Activated naive CD4-positive, alpha-beta T cell treated with anti-CD3 and anti-CD28 coated beads, Interleukin-2, amount 10 ng/mL, durations not matched to agents 5 hours and 36 hours (primary cell): ENCODE data around the gene UBXN4. TPM values are rescaled to one million over a fixed set of nuclear protein-coding genes. Genes with fewer than 3 reads are reported as not detected.

Experiments
- total RNA-seq, 2 experiments: library from RNA; stranded (reverse); gene quantifications; one replicate each; pipeline ENCODE4 v1.2.3, GENCODE V29; 2021

The UBXN4 gene
- total RNA-seq: 100 to 1,000 TPM; 112 to 113 TPM

DNA sequence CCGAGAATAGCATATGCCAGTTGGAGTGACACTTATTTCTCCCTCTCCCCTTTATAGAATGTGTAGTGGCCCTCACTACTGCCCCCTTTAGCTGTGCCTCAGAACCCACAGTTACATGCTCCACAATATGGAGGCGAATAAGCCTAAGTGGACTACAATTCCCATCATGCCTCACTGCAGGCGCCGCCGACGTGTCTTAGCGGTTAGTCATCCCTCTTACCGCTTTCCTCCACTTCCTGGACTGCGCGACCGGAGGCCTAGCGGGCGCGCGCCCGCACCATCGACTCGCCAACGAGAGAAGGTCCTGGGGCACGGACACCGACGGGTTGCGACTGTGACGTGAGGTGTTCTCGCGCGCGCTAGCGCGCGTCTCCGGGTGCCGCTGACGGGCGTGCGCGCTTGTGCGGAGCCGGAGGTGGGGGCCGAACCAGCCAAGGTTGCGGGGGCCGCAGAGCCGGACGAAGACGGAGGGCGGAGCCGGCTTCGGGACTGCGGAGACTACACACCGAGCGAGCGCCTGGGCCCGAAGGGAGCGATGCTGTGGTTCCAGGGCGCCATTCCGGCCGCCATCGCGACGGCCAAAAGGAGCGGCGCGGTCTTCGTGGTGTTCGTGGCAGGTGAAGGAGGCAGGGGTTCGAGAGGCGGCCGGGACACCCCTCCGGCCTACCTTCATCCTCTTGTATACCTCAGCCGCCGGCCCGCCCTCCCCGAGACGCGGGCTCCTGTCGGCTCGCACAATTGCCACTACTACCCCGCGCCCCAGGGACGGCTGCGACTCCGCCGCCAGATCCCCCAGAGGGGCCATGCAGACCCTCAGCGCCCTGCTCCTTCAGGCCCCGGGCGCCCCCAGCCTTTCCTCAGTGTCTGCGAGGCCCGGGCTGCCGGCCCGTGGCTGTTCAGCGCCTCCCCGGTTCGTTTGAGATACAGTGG lies at the start of gene UBXN4:
Gene UBXN4 (plus strand): TSS at position 461 of the 930 bp plus-strand sequence. CDS start 75 bp downstream, at position 536.

Other genes starting within 250 kb of the UBXN4 start
- gene ZRANB3, start 210.6 kb upstream of the UBXN4 start, total RNA-seq: 1 to 10 TPM; 6.6 to 8.0 TPM
- gene R3HDM1, start 210.4 kb upstream of the UBXN4 start, total RNA-seq: 10 to 100 TPM; 42.4 to 44.7 TPM
- gene LCT, start 95.3 kb downstream of the UBXN4 start, total RNA-seq: under 1 TPM in 1 of 2 experiments, not detected in 1; 0.13 TPM
- 10 to 100 TPM; 86.4 to 89.8 TPM for gene MCM6, start 134.6 kb downstream of the UBXN4 start, total RNA-seq
- 100 to 1,000 TPM; 148 to 160 TPM for gene DARS1, start 243.8 kb downstream of the UBXN4 start, total RNA-seq